ENCODE data around the gene CCDC60.

GRCh38 chr12:119406811-119407210 is 72.3 kb downstream of the CCDC60 start:
- TF ChIP-seq POLR2AphosphoS5 (IDR thresholded peaks at IDR 0.05; ENCODE audit: low read depth, low read length) = no peak
- TF ChIP-seq POLR2A (IDR thresholded peaks at IDR 0.05; ENCODE audit: low read depth, low read length) = no peak
- no peak for TF ChIP-seq TAF1 (IDR thresholded peaks at IDR 0.05; ENCODE audit: low read depth, low read length)
- no peak for TF ChIP-seq SPI1 (IDR thresholded peaks at IDR 0.05; ENCODE audit: low read depth, low read length)

All from GM12891 (cell line).